CD14-positive monocyte (primary cell): Measurements from ENCODE around the gene PCGF3. TPM values are rescaled to one million over a fixed set of nuclear protein-coding genes. Genes with fewer than 3 reads are reported as not detected.

Source experiments
- DNase-seq, 3 donors: peaks; one replicate each; pipeline ENCODE4 v3.0.0-alpha.2; 2011 to 2022
- H2AFZ ChIP-seq: 2 replicates; pipeline ENCODE4 v1.6.0; 2012; ENCODE audit warnings: mild to moderate bottlenecking, low read depth, low read length, inconsistent platforms; ENCODE audit not compliant: insufficient read depth, poor library complexity, severe bottlenecking
- H3K27ac ChIP-seq, 2 donors: 1 replicate in 1 of 2; 2 replicates in 1 of 2; pipeline ENCODE4 v1.5.1; 2012 to 2013; ENCODE audit warnings: low read length in 2 of 2, control low read depth in 1 of 2, inconsistent platforms in 1 of 2, low read depth in 1 of 2, mild to moderate bottlenecking in 1 of 2
- H3K27me3 ChIP-seq, 2 donors: one replicate each; pipeline versions ENCODE4 v1.6.0 to v1.6.1; 2011 to 2013; ENCODE audit warnings: low read length in 2 of 2; ENCODE audit not compliant: control insufficient read depth in 2 of 2, insufficient read depth in 2 of 2
- H3K36me3 ChIP-seq, 2 donors: replicated peaks in 1 of 2; 1 replicate in 1 of 2; 2 replicates in 1 of 2; pipeline versions ENCODE4 v1.5.1 to v1.6.1; 2012 to 2013; ENCODE audit warnings: low read length in 2 of 2, control low read depth in 1 of 2, inconsistent platforms in 1 of 2, mild to moderate bottlenecking in 1 of 2; ENCODE audit not compliant: insufficient read depth in 2 of 2, control insufficient read depth in 1 of 2
- H3K4me1 ChIP-seq, 2 donors: 1 replicate in 1 of 2; 2 replicates in 1 of 2; pipeline versions ENCODE4 v1.5.1 to v1.6.1; 2012 to 2013; ENCODE audit warnings: low read length in 2 of 2, control low read depth in 1 of 2, inconsistent platforms in 1 of 2, mild to moderate bottlenecking in 1 of 2, moderate library complexity in 1 of 2; ENCODE audit not compliant: insufficient read depth in 2 of 2, control insufficient read depth in 1 of 2
- H3K4me2 ChIP-seq: replicated peaks from 2 replicates; pipeline ENCODE3; 2012; ENCODE audit warnings: low read length, moderate library complexity, mild to moderate bottlenecking; ENCODE audit not compliant: poor library complexity, severe bottlenecking; ENCODE audit errors: extremely low read depth
- H3K4me3 ChIP-seq, 3 experiments: fragments of 200-600 bp in 1 of 3; sonication (generic) in 1 of 3; replicated peaks in 1 of 3; 1 replicate in 2 of 3; 2 replicates in 1 of 3; pipeline ENCODE4 v1.5.1; 2011 to 2013; ENCODE audit warnings: low read length in 3 of 3, mild to moderate bottlenecking in 3 of 3, control low read depth in 2 of 3, low read depth in 2 of 3, inconsistent platforms in 1 of 3, moderate library complexity in 1 of 3
- H3K79me2 ChIP-seq: 2 replicates; pipeline ENCODE4 v1.6.0; 2012; ENCODE audit warnings: mild to moderate bottlenecking, control low read depth, inconsistent platforms, low read length, moderate library complexity; ENCODE audit not compliant: insufficient read depth
- H3K9ac ChIP-seq: 2 replicates; pipeline ENCODE4 v1.6.0; 2017; ENCODE audit warnings: low read length, mild to moderate bottlenecking; ENCODE audit not compliant: insufficient read depth, poor library complexity, severe bottlenecking
- H3K9me3 ChIP-seq, 2 donors: replicated peaks in 1 of 2; 1 replicate in 1 of 2; 2 replicates in 1 of 2; pipeline versions ENCODE4 v1.5.1 to v1.6.1; 2012 to 2013; ENCODE audit warnings: low read length in 2 of 2, control low read depth in 1 of 2; ENCODE audit not compliant: control insufficient read depth in 1 of 2, insufficient read depth in 1 of 2
- H4K20me1 ChIP-seq: 2 replicates; pipeline ENCODE4 v1.6.0; 2012; ENCODE audit warnings: mild to moderate bottlenecking, low read length, control low read depth, moderate library complexity; ENCODE audit not compliant: insufficient read depth
- H3K27ac Mint-ChIP-seq, 7 donors: one replicate each; pipeline ENCODE4 v1.8.0; 2020; ENCODE audit warnings: mild to moderate bottlenecking in 7 of 7, mixed read lengths in 7 of 7, moderate library complexity in 6 of 7, inconsistent platforms in 2 of 7
- H3K27me3 Mint-ChIP-seq, 3 donors: one replicate each; pipeline ENCODE4 v1.8.0; 2021 to 2022; ENCODE audit warnings: low read depth in 3 of 3, mild to moderate bottlenecking in 3 of 3, mixed read lengths in 3 of 3, moderate library complexity in 3 of 3, inconsistent platforms in 1 of 3
- H3K36me3 Mint-ChIP-seq, 2 donors: one replicate each; pipeline ENCODE4 v1.8.0; 2020; ENCODE audit warnings: mixed read lengths in 2 of 2, inconsistent platforms in 1 of 2, mild to moderate bottlenecking in 1 of 2
- H3K4me1 Mint-ChIP-seq: one replicate; pipeline ENCODE4 v1.8.0; 2020; ENCODE audit warnings: mild to moderate bottlenecking, mixed read lengths
- H3K4me3 Mint-ChIP-seq, 2 donors: one replicate each; pipeline ENCODE4 v1.8.0; 2020; ENCODE audit warnings: mild to moderate bottlenecking in 2 of 2, mixed read lengths in 2 of 2, moderate library complexity in 1 of 2
- H3K9me3 Mint-ChIP-seq, 7 donors: one replicate each; pipeline ENCODE4 v1.8.0; 2020 to 2022; ENCODE audit warnings: mixed read lengths in 7 of 7, mild to moderate bottlenecking in 6 of 7, moderate library complexity in 6 of 7, inconsistent platforms in 2 of 7
- CTCF ChIP-seq: fragments of 200-600 bp; IDR thresholded peaks from one replicate; pipeline ENCODE4 v1.8.0; 2022; ENCODE audit warnings: antibody characterized with exemption, mild to moderate bottlenecking
- WGBS: methylation state at CpG from one replicate; pipeline ENCODE4 v1.1.5; 2013; ENCODE audit warnings: missing lambda C conversion rate; ENCODE audit not compliant: insufficient coverage; 5-methylcytosine and 5-hydroxymethylcytosine counted together
- intact Hi-C, 2 donors: fragments of 100-400 bp; cut with micrococcal nuclease; formaldehyde crosslinking; loops; one replicate each; pipeline versions ENCODE4 v1.15.0 to v1.15.1; 2023
- polyA plus RNA-seq, 3 donors: library from polyadenylated mRNA; depleted of rRNA in 1 of 3; unstranded in 2 of 3; stranded (reverse) in 1 of 3; fragments of 300-500 nt in 2 of 3; fragments of >200 nt in 1 of 3; fragmentation: Illumina TruSeq in 2 of 3; gene quantifications; 1 replicate in 2 of 3; 2 replicates in 1 of 3; pipeline ENCODE4 v1.2.3, GENCODE V29; 2012 to 2021

PCGF3 gene
- polyA plus RNA-seq, 3 donors: 7.0 to 163 (median 8.3) TPM

GRCh38 chr4:708631-708933 is 3.0 kb downstream of the PCGF3 start:
- H3K79me2 ChIP-seq: peaks cover 77% of the 10 kb centered on the region
- Mint-ChIP-seq H3K36me3 (peaks cover 8 to 16% of the 10 kb centered on the region in 2 donors), H3K4me1 (peaks cover 32% of the 10 kb centered on the region), H3K9me3 (no peaks in the 10 kb centered on the region), H3K4me3 (no peak overlapping the region), H3K27me3 (peaks cover 2 to 3% (median 2%) of the 10 kb centered on the region in 3 donors), H3K27ac (peak overlapping the region in 2 of 7 donors; percentile 30 to 77)
- peak overlapping the region; percentile 15 for H3K4me2 ChIP-seq
- DNase-seq: no peak
- peaks cover 58% of the 10 kb centered on the region for H4K20me1 ChIP-seq
- WGBS: 100% methylated on average over 2 of the region's 6 CpGs
- H3K27me3 ChIP-seq: no peaks in the 10 kb centered on the region
- peaks cover 0 to 25% of the 10 kb centered on the region in 2 donors for H3K36me3 ChIP-seq
- H3K4me1 ChIP-seq: peaks cover 39 to 53% of the 10 kb centered on the region in 2 donors
- H3K9ac ChIP-seq: no peak overlapping the region
- H3K9me3 ChIP-seq: no peaks in the 10 kb centered on the region
- TF ChIP-seq CTCF: no peak
- intact Hi-C loops: loop anchor here (5.0 kb wide), 2 partner anchors 36 to 74 kb away; partner anchors contain the start of genes ATP5ME (in 1 of the 2) and MYL5 (in 1 of the 2)
- no peak overlapping the region for H3K4me3 ChIP-seq
- H2AFZ ChIP-seq: no peak overlapping the region
- no peak overlapping the region for H3K27ac ChIP-seq

- Histone ChIP-seq H3K27ac (peak overlapping the region; percentile 30 to 56), H3K36me3 (peaks cover 4 to 33% of the 10 kb centered on the region in 2 donors), H3K79me2 (peaks cover 84% of the 10 kb centered on the region), H2AFZ (no peak overlapping the region), H3K9me3 (no peaks in the 10 kb centered on the region), H4K20me1 (peaks cover 66% of the 10 kb centered on the region), H3K27me3 (no peaks in the 10 kb centered on the region), H3K4me3 (no peak overlapping the region), H3K9ac (no peak overlapping the region), H3K4me2 (no peak overlapping the region), H3K4me1 (peaks cover 39 to 53% of the 10 kb centered on the region in 2 donors)
- no peak overlapping the region for H3K4me3 Mint-ChIP-seq
- intact Hi-C loops: loop anchor here (5.0 kb wide), 2 partner anchors 37 to 73 kb away; partner anchors contain the start of genes ATP5ME (in 1 of the 2) and MYL5 (in 1 of the 2)
- no peaks in the 10 kb centered on the region for H3K9me3 Mint-ChIP-seq
- H3K36me3 Mint-ChIP-seq: peaks cover 13 to 22% of the 10 kb centered on the region in 2 donors
- WGBS: 95% methylated on average over 6 of the region's 6 CpGs
- DNase-seq: no peak
- peak overlapping the region in 5 of 7 donors; percentile 18 to 83 (median 59) for H3K27ac Mint-ChIP-seq
- no peak for TF ChIP-seq CTCF
- H3K4me1 Mint-ChIP-seq: peaks cover 31% of the 10 kb centered on the region
- H3K27me3 Mint-ChIP-seq: peaks cover 0 to 3% (median 3%) of the 10 kb centered on the region in 3 donors
These were observed 3.7 kb downstream of the PCGF3 start for GRCh38 chr4:709348-709747.
